Neutrophil (primary cell): ENCODE results near the gene CUL2.

Experiments used
- H3K27ac ChIP-seq: fragments of 200-600 bp; sonication (generic); 2 replicates; pipeline ENCODE4 v1.5.1; 2016; ENCODE audit warnings: mild to moderate bottlenecking, moderate library complexity
- H3K27me3 ChIP-seq: fragments of 200-600 bp; sonication (generic); 2 replicates; pipeline ENCODE4 v1.6.0; 2016; ENCODE audit warnings: mild to moderate bottlenecking
- H3K36me3 ChIP-seq: fragments of 200-600 bp; sonication (generic); 2 replicates; pipeline ENCODE4 v1.5.1; 2017
- H3K4me1 ChIP-seq, 2 experiments: fragments of 200-600 bp in 1 of 2; sonication (generic) in 1 of 2; 1 replicate in 1 of 2; 2 replicates in 1 of 2; pipeline versions ENCODE4 v1.5.1 to v1.6.1; 2013 to 2016; ENCODE audit warnings: low read depth in 1 of 2, low read length in 1 of 2, mild to moderate bottlenecking in 1 of 2, moderate library complexity in 1 of 2; ENCODE audit not compliant: control insufficient read depth in 1 of 2, insufficient read depth in 1 of 2
- H3K4me3 ChIP-seq, 2 experiments: fragments of 200-600 bp in 1 of 2; sonication (generic) in 1 of 2; 1 replicate in 1 of 2; 2 replicates in 1 of 2; pipeline ENCODE4 v1.5.1; 2013 to 2016; ENCODE audit warnings: low read depth in 1 of 2, low read length in 1 of 2, mild to moderate bottlenecking in 1 of 2, moderate library complexity in 1 of 2
- H3K9me3 ChIP-seq: fragments of 200-600 bp; sonication (generic); 2 replicates; pipeline ENCODE4 v1.5.1; 2016
- TF ChIP-seq, protein P1 (sequence below): fragments of 200-600 bp; sonication (generic); IDR thresholded peaks from 2 replicates; pipeline ENCODE4 v1.5.1; 2016; ENCODE audit warnings: antibody characterized with exemption

CUL2 gene

DNA sequence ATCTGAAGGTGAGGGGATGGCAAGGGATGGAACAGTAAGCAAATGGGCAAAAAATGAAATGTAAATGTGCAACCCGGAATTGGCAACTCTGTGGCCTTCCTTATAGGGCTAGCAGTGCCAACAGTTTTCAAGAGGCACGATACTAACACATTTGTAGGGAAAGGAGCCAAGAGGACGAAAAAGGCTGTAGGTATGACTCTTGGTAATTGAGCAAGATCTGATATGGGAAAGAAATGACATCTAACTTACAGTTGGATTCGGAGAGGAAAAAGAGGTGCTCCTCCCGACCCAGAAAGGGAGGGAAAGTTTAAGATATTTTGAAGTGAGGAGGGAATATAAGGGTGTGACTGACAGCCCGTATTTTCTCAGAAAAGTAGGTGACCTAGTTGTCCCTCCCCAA lies 34.4 kb upstream of the CUL2 start:
- no peak overlapping the region for H3K4me3 ChIP-seq
- no peak overlapping the region for H3K27ac ChIP-seq
- peaks cover 11 to 17% of the 10 kb centered on the region in 2 experiments for H3K4me1 ChIP-seq

GRCh38 chr10:35119378-35119777 lies 29.2 kb upstream of the CUL2 start:
- TF ChIP-seq, protein P1, sequence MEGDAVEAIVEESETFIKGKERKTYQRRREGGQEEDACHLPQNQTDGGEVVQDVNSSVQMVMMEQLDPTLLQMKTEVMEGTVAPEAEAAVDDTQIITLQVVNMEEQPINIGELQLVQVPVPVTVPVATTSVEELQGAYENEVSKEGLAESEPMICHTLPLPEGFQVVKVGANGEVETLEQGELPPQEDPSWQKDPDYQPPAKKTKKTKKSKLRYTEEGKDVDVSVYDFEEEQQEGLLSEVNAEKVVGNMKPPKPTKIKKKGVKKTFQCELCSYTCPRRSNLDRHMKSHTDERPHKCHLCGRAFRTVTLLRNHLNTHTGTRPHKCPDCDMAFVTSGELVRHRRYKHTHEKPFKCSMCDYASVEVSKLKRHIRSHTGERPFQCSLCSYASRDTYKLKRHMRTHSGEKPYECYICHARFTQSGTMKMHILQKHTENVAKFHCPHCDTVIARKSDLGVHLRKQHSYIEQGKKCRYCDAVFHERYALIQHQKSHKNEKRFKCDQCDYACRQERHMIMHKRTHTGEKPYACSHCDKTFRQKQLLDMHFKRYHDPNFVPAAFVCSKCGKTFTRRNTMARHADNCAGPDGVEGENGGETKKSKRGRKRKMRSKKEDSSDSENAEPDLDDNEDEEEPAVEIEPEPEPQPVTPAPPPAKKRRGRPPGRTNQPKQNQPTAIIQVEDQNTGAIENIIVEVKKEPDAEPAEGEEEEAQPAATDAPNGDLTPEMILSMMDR, result no peak
- no peak overlapping the region for H3K4me3 ChIP-seq
- H3K27me3 ChIP-seq, result peaks cover 21% of the 10 kb centered on the region
- H3K36me3 ChIP-seq, result no peaks in the 10 kb centered on the region
- H3K27ac ChIP-seq, result no peak overlapping the region
- no peaks in the 10 kb centered on the region for H3K4me1 ChIP-seq
- no peaks in the 10 kb centered on the region for H3K9me3 ChIP-seq

More for the DNA sequence above, 34.4 kb upstream of the CUL2 start:
- TF ChIP-seq, protein P1, result no peak
- no peaks in the 10 kb centered on the region for H3K27me3 ChIP-seq
- H3K36me3 ChIP-seq, result no peaks in the 10 kb centered on the region
- no peaks in the 10 kb centered on the region for H3K9me3 ChIP-seq

DNA sequence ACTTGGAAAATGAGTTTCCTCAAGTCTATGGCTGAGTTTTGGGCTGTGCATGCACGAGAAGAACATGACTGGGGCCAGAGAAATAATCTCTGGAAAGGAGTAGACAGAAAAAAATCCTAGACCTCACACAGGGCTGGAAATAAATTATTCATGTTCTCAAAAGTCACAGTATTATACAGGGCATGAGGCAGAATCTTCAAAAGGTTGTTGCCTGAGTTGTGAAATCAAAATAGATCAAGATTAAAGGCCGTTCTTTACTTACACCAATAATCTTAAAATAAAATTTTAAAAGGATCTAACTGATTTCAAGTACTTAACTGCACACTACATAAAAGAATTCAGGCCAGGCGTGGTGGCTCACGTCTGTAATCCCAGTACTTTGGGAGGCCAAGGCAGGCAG lies 22.4 kb upstream of the CUL2 start:
- no peak overlapping the region for H3K27ac ChIP-seq
- H3K9me3 ChIP-seq, result no peaks in the 10 kb centered on the region
- H3K27me3 ChIP-seq, result peaks cover 11% of the 10 kb centered on the region
- H3K4me3 ChIP-seq, result no peak overlapping the region
- TF ChIP-seq, protein P1, result no peak
- no peaks in the 10 kb centered on the region for H3K36me3 ChIP-seq
- H3K4me1 ChIP-seq, result no peaks in the 10 kb centered on the region

DNA sequence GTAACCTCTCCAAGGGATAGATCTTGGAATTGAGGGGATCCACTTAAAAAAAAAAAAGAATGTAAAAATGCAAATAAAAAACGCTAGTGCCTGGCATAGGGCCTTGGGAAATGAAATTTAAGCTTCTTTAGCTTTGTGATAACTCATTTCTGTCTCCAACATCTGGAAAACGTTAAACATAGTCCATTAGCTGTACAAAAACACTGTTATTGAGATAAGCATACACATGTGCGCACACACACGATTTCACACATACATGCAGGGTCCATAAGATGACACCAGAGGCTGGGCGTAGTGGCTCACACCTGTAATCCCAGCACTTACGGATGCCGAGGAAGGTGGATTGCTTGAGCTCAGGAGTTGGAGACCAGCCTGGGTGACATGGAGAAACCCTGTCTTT lies 13.7 kb upstream of the CUL2 start:
- TF ChIP-seq, protein P1, result no peak
- H3K4me3 ChIP-seq, result no peak overlapping the region
- H3K4me1 ChIP-seq, result no peaks in the 10 kb centered on the region
- H3K27ac ChIP-seq, result no peak overlapping the region
- H3K36me3 ChIP-seq, result no peaks in the 10 kb centered on the region
- no peaks in the 10 kb centered on the region for H3K9me3 ChIP-seq
- H3K27me3 ChIP-seq, result peaks cover 15% of the 10 kb centered on the region

DNA sequence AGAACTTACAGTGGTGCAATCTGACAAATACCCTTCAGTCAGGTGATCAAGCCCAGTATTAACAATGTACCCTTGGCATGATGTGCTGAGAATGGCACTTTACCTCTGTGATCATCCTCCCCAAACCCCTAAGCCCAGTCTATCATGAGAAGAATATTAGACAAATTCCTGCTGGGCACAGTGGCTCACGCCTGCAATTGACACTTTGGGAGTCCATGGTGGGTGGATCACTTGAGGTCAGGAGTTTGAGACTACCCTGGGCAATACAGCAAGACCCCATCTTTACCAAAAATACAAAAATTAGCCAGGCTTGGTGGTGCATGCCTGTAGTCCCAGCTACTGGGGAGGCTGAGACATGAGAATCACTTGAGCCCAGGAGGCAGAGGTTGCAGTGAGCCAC lies 7.4 kb upstream of the CUL2 start:
- H3K9me3 ChIP-seq, result no peaks in the 10 kb centered on the region
- no peaks in the 10 kb centered on the region for H3K36me3 ChIP-seq
- no peak overlapping the region for H3K27ac ChIP-seq
- TF ChIP-seq, protein P1, result no peak
- no peak overlapping the region for H3K4me3 ChIP-seq
- H3K4me1 ChIP-seq, result no peaks in the 10 kb centered on the region
- H3K27me3 ChIP-seq, result peaks cover 53% of the 10 kb centered on the region

GRCh38 chr10:35096312-35096711 lies 6.2 kb upstream of the CUL2 start:
- peaks cover 47% of the 10 kb centered on the region for H3K27me3 ChIP-seq
- TF ChIP-seq, protein P1, result no peak
- no peaks in the 10 kb centered on the region for H3K4me1 ChIP-seq
- no peak overlapping the region for H3K27ac ChIP-seq
- H3K36me3 ChIP-seq, result no peaks in the 10 kb centered on the region
- no peaks in the 10 kb centered on the region for H3K9me3 ChIP-seq
- no peak overlapping the region for H3K4me3 ChIP-seq
